HG02623 (cell line): ENCODE results near the gene FMN1.

ENCODE experiments used
- ATAC-seq: cut with Tn5 transposase; IDR thresholded peaks from one replicate; pipeline ENCODE4 v1.9.1; 2021; ENCODE audit warnings: moderate library complexity; ENCODE audit not compliant: unreplicated experiment

FMN1 gene

GRCh38 chr15:33027306-33028035 lies 167.0 kb downstream of the FMN1 start:
- ATAC-seq: no peak

GRCh38 chr15:33026614-33027013 lies 167.9 kb downstream of the FMN1 start:
- no peak for ATAC-seq

DNA sequence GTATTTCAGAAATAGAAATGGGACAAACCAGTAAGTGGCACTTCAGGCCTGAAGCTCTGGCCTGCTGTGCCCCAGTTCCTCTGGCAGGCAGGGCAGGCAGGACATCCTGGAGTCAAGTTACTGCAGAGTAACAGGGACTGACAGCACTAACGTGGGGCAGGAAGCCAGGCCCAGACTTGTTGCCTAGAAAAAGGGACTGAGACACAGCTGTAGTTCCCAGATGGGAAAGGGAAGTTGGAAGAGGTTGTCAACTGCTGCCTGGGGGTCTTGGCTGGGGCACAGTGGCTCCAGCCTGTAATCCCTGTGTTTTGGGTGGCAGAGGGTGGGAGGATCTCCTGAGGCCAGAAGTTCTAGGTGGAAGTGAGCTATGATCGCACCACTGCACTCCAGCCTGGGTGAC lies 171.9 kb downstream of the FMN1 start:
- ATAC-seq: no peak

GRCh38 chr15:33021806-33022389 lies 172.6 kb downstream of the FMN1 start:
- ATAC-seq: no peak

GRCh38 chr15:33019354-33019981 lies 175.0 kb downstream of the FMN1 start:
- no peak for ATAC-seq

DNA sequence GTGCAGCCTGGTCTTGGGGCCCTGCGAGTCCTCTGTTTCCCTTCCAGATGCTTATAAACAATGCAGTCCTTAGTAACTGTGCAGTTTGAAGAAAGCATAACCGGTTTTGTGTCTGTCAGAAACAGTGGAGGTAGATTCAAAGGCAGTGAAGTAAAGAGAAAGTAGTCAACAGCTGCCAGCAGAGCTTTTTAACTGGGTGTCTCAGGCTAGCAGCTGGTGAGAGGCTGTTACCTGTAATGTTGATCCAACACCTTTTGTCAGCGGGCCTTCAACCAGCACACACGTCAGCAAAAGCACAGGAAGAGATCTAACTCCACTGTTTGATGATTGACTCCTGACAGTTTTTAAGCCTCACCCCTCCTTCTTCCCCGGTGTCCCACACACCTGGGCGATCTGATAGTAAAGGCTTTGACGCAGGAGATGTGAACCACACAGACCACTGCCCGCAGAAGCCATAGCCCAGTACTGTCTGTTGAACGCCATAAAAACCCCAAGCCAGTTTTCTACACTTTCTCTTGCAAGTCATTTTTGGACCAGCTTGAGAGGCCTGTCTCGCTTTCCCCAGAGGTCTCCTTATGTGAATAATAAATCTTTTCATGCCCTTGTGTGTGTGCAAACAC lies 178.0 kb downstream of the FMN1 start:
- ATAC-seq: no peak

DNA sequence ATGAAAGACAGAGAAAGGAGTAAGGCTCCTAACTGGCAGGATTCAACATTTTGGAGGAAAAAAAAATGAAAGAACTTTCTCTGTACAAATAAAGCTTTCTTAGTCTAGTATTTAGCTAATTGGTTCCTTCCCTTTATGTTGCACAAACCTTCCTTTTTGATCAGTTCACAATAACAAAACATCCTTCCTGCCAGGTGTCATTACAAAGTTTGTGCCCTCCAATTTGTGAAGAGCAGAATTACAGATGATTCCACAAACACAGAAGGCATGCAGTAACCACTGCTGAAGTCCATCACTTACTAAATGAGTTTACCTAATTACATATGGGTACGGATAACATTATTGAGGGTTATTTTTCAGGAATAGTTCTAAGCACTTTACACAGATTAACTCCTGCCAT lies 179.9 kb downstream of the FMN1 start:
- ATAC-seq: no peak

GRCh38 chr15:33013827-33014445 lies 180.6 kb downstream of the FMN1 start:
- ATAC-seq: no peak

DNA sequence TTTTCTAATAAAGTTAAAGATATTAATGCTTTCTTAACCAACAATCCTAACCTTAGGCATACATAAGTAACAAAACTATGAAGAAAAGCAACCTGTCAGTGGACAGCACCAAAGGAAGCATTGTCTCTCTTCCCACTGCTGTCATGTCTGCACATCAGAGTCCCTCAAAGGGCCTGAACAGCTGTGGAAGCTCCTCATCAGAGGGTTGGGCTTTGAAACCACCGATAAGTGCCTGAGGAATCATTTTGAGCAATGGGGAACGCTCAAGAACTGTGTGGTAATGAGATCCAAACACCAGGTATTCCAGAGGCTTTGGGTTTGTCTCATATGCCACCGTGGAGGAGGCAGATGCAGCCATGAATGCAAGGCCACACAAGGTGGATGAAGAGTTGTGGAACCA lies 182.5 kb downstream of the FMN1 start:
- ATAC-seq: no peak

DNA sequence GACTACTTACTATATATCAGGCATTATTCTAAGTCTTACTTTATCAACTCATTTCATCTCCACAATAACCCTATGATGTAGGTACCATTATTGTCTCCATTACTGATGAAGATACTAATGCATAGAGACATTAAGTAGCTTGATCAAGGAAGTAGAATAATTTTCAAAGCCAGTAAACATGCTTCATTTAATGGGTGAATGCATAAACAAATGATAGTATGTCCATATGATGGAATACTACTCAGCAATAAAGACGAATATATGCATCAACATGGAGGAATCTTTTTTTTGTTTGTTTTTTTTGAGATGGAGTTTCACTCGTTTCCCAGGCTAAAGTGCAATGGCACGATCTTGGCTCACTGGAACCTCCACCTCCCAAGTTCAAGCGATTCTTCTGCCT lies 184.9 kb downstream of the FMN1 start:
- ATAC-seq: no peak

DNA sequence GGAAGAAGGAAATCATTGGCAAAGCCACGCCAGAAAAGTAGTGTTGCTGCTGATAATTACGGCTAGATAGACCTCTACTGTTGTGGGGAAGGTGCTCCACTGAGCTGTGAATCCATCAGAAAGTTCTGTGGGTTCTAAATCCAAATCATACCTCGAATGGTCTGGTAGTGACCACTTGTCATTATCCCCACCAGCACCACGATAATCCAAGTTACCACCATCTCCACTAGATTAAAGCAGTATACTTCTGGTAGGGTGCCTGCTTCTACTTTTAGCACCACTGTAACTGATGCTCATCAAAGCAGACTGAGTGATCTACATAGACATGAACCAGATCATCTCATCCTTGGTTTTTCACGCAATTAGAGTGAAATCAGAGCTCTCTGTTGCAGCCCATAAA lies 185.5 kb downstream of the FMN1 start:
- ATAC-seq: no peak

- ATAC-seq: no peak
Observed at GRCh38 chr15:33008284-33008995, 186.1 kb downstream of the FMN1 start.

DNA sequence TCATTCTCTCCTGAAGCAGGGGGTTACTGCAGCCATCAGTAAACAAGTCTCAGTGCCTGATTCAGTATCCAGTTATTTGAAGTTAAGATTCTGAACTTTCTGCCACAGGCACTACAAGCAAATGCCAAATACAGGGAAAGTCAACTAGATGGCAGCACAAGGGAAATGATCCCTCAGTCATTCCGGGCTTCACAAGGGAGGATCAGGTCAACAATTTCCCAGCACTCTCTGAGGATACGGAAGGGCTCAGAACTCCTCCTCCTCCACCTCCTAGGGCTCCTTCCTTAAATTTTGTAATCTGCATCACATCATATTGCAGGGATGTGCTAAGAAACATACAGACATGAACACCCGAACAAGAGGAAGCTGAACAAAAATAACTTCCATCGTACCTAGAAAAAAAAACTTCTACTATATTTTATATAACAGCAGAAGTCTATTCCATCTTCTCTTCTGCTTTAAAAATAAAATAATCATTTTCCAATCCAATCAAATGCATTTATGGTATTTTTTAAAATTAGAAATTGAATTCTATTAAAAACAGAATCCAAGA lies 187.1 kb downstream of the FMN1 start:
- no peak for ATAC-seq

DNA sequence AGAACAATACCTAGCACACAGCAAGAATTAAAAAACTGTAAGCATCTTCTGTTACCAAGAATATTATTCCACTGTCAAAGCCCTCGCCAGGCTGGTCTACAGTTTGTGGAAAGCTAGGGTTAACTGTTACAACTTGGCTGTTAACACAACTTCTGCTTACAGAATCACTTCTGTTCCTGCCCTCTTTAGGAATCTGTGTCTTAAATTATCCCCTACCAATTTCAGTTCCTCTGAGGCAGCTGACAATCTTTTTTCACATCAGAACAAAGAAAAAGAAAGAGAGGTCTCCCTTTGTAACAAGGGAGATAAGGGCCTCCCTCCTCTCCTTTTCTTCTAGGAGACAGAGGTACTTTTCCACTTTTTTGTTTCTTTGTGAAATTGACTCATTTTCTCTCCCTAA lies 188.9 kb downstream of the FMN1 start:
- no peak for ATAC-seq

GRCh38 chr15:33001926-33002325 lies 192.6 kb downstream of the FMN1 start:
- ATAC-seq: no peak

DNA sequence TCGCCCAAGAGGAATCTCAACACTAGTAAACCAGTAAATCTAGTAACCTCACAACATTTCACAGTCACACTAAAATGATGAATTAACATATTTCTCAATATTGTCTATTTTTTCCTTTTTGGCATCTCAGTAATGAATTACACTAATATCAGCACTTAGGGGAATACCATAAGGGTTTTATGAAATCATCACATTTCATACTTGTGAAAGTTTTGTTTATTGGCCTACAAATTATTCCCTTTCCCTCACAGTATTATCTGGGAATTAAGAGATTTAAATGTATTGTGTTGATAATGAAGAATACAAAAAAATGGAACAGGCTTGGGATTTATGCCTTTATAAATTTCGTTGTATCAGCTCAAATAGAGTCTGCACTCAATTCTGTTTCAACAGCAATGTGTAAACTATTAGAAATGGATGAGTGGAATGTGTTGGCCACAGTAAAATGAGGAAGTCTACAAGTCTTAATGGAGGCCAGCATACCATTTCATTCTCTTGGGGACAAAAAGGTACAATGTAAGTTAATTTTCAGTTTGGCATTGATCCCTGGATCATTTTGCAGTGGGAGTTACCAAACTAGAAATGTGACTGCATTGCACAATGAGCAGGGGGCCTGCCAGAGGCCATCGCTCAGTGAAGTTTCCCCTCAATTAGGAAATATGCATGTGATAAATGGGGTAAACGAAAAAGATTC lies 195.4 kb downstream of the FMN1 start:
- no peak for ATAC-seq

DNA sequence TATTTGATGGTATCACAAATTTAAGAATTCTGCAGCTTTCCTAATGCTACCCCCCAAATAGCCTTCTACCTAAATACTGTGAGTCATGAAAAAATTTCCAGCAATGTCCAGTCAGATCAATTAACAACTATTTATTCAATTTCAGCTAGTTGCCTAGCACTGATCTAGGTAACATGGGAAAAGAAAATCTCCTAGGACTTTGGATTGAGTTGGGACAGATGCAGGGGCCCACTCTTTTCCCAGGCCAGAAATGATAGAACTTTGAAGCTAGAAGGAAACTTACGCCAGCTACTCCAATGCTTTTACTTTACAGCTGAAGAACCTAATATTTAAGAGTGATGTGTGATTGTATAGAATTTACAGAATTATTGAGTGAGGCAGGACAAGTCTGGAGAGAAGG lies 196.3 kb downstream of the FMN1 start:
- ATAC-seq: no peak

GRCh38 chr15:32994810-32995424 lies 199.6 kb downstream of the FMN1 start:
- no peak for ATAC-seq

- no peak for ATAC-seq
Observed at GRCh38 chr15:32993285-32993684, 201.2 kb downstream of the FMN1 start.
